ENCODE data around the gene ATOH8.

- TF ChIP-seq CTCF (IDR thresholded peaks at IDR 0.05), result no peak
- TF ChIP-seq CREM (CRISPR knock-in tag; IDR thresholded peaks at IDR 0.05), result no peak
- TF ChIP-seq AFF4 (CRISPR knock-in tag; IDR thresholded peaks at IDR 0.05; ENCODE audit: borderline replicate concordance), result no peak
- TF ChIP-seq, protein P1, sequence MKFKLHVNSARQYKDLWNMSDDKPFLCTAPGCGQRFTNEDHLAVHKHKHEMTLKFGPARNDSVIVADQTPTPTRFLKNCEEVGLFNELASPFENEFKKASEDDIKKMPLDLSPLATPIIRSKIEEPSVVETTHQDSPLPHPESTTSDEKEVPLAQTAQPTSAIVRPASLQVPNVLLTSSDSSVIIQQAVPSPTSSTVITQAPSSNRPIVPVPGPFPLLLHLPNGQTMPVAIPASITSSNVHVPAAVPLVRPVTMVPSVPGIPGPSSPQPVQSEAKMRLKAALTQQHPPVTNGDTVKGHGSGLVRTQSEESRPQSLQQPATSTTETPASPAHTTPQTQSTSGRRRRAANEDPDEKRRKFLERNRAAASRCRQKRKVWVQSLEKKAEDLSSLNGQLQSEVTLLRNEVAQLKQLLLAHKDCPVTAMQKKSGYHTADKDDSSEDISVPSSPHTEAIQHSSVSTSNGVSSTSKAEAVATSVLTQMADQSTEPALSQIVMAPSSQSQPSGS (CRISPR knock-in tag; IDR thresholded peaks at IDR 0.05; ENCODE audit: borderline replicate concordance, low read depth), result no peak
- no peak for TF ChIP-seq ESRRA (CRISPR knock-in tag; IDR thresholded peaks at IDR 0.05; ENCODE audit: borderline replicate concordance)
- no peak for TF ChIP-seq NR2C2 (CRISPR knock-in tag; IDR thresholded peaks at IDR 0.05)
Observed at GRCh38 chr2:85732467-85733120, 21.2 kb upstream of the ATOH8 start.
